Activated T-helper 1 cell treated with anti-CD3 and anti-CD28 coated beads, Interleukin-12 subunit alpha, Interleukin-12 subunit beta, Interleukin-2, Interleukin-4 antibody, amounts not matched to agents 30 ng/mL and 10 ng/mL and 1 ng/mL, durations not matched to agents 14 hours and 24 hours and 36 hours (primary cell): Measurements from ENCODE around the gene NUDT16L1. TPM values are rescaled to one million over a fixed set of nuclear protein-coding genes. Genes with fewer than 3 reads are reported as not detected.

Experiments used
- DNase-seq: peaks from one replicate; pipeline ENCODE4 v3.0.0; 2021; ENCODE audit warnings: low spot score
- H3K27ac Mint-ChIP-seq: one replicate; pipeline ENCODE4 v1.8.0; 2021; ENCODE audit warnings: mild to moderate bottlenecking, mixed read lengths
- H3K27me3 Mint-ChIP-seq: one replicate; pipeline ENCODE4 v1.8.0; 2022; ENCODE audit warnings: mild to moderate bottlenecking, moderate library complexity, mixed read lengths; ENCODE audit not compliant: insufficient read depth
- H3K36me3 Mint-ChIP-seq: one replicate; pipeline ENCODE4 v1.8.0; 2021; ENCODE audit warnings: low read depth, mixed read lengths
- H3K4me1 Mint-ChIP-seq: one replicate; pipeline ENCODE4 v1.8.0; 2021; ENCODE audit warnings: low read depth, mixed read lengths
- H3K4me3 Mint-ChIP-seq: one replicate; pipeline ENCODE4 v1.8.0; 2021; ENCODE audit warnings: mild to moderate bottlenecking, moderate library complexity, mixed read lengths
- H3K9me3 Mint-ChIP-seq: one replicate; pipeline ENCODE4 v1.8.0; 2021; ENCODE audit warnings: mixed read lengths
- intact Hi-C: fragments of 100-400 bp; cut with micrococcal nuclease; formaldehyde crosslinking; loops from one replicate; pipeline ENCODE4 v1.15.1; 2024
- total RNA-seq: library from RNA; stranded (reverse); gene quantifications from 2 replicates; pipeline ENCODE4 v1.2.3, GENCODE V29; 2022

NUDT16L1 gene
- total RNA-seq, 1 donor from 2014 or later, result 39.9 TPM

DNA sequence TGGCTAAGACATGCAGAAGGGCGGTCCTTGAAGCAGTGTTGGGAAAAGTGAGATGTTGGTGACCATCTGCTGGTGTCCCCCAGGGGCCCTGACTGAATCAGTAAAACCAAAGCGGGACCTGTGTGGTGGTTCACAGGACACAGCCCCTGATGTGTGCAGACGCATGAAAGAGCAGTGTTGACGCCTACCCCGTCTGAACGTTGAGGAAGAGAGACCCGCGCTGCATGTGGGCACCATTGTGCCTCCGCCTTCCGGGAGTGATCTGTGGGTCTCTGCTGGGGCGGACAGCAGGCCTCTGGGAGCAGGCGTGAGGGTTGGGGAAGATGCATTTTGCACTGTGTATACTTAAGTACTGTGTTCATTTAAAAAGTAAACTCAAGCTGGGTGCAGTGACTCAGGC is 37.1 kb upstream of the NUDT16L1 start:
- H3K4me3 Mint-ChIP-seq, result no peak overlapping the region
- DNase-seq, result no peak

DNA sequence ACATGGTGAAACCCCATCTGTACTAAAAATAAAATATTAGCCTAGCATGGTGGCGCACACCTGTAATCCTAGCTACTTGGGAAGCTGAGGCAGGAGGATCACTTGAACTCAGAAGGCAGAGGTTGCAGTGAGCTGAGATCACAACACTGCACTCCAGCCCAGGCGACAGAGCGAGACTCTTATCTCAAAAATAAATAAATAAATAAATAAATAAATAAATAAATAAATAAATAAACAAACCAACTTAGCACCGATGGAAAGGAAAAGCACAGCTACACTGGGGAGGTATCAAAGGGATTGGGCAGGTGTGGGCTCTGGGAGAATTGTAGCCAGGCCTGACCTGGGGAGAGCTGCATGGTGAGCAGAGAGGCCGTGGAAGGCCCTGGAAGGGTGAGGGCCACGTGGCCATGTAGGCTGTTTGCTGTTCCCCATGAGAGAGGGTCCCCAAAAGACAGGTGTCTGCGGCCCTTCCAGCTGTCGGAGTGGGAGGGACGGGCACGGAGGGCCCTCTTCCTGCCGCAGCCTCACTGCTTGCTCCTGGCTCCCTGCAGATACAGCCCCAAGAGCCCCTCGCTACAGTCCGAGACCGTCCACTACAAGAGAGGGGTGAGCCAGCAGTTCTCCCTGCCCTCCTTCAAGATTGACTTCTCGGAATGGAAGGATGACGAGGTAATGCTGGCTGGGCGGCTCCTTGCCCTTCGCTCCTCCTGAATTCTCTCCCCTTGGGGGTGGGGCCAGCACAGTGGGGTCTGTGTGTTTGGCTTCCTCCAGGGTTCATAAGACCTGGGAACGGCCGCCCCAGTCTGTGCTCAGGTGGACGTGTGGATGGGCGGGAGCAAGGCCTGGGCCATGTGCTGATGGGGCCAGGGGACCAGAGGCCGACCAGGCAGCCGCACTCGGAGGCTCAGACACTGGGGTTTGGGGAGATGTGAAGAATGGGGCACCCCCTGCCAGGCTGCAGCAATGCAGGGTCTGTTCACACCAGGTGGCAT is 36.4 kb upstream of the NUDT16L1 start:
- H3K4me1 Mint-ChIP-seq, result peaks cover 19% of the 10 kb centered on the region
- H3K9me3 Mint-ChIP-seq, result no peaks in the 10 kb centered on the region
- intact Hi-C loops, result no loop called here
- no peak for DNase-seq
- H3K27me3 Mint-ChIP-seq, result no peaks in the 10 kb centered on the region
- H3K36me3 Mint-ChIP-seq, result peaks cover 9% of the 10 kb centered on the region
- no peak overlapping the region for H3K27ac Mint-ChIP-seq
- no peak overlapping the region for H3K4me3 Mint-ChIP-seq

More for the DNA sequence above, 37.1 kb upstream of the NUDT16L1 start:
- Mint-ChIP-seq H3K27me3 (no peaks in the 10 kb centered on the region), H3K9me3 (no peaks in the 10 kb centered on the region), H3K36me3 (peaks cover 13% of the 10 kb centered on the region), H3K27ac (no peak overlapping the region), H3K4me1 (peaks cover 19% of the 10 kb centered on the region)
- intact Hi-C loops, result no loop called here

DNA sequence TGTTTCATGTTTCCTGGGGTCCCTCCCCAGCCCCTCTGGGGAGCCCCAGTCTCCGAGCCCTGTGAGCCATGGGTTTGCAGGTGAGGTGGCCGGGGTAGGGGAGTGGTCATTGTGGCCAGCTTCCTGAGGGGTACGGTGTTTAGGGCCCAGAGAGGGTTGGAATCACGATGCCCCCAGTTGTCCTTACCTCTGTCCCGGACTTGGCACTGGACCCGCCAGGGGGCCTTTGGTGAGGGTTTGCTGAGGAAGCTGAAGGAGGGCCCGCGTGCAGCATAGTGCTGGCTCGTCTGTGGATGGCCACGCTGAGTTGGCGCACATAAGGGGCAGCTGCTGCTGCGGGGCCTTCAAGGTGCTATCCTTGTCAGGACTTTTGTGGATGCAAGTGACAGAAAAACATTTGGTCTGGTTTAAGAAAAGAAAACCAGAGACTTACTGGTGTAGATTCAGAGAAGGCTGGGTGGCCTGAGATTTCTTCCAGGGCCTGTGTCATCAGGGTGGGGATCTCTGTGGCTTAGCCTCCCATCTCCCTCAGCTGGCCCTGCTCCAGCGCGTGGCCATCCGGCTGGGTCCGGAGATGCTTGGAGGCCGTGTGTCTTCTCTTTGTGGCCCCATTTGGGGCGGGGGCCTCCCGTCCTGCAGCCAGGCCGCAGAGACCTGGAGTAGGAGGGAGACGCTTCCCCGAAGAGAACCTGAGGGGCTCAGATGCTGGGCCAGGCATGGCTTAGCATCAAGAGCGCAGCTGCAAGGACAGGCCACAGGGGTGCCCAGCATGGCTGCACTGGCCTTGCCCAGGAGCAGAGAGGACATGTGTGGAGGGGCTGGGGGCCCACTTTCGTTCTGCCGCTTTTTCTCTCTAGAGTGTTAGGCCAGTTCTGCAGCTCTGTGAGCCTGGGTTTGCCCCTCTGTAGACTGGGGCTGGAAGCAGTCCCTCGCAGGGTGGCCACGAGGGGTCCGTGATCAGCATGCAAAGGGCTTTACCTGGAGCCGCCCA is 33.7 kb upstream of the NUDT16L1 start:
- H3K27ac Mint-ChIP-seq, result peak overlapping the region; percentile 88
- peaks cover 11% of the 10 kb centered on the region for H3K36me3 Mint-ChIP-seq
- no peak for DNase-seq
- no peaks in the 10 kb centered on the region for H3K9me3 Mint-ChIP-seq
- H3K4me3 Mint-ChIP-seq, result peak overlapping the region; percentile 35
- H3K4me1 Mint-ChIP-seq, result peaks cover 40% of the 10 kb centered on the region
- H3K27me3 Mint-ChIP-seq, result no peaks in the 10 kb centered on the region
- intact Hi-C loops, result loop anchor here (1.0 to 2.0 kb wide), 4 partner anchors 10 to 45 kb away; partner anchors contain the start of genes MGRN1 and UBALD1

DNA sequence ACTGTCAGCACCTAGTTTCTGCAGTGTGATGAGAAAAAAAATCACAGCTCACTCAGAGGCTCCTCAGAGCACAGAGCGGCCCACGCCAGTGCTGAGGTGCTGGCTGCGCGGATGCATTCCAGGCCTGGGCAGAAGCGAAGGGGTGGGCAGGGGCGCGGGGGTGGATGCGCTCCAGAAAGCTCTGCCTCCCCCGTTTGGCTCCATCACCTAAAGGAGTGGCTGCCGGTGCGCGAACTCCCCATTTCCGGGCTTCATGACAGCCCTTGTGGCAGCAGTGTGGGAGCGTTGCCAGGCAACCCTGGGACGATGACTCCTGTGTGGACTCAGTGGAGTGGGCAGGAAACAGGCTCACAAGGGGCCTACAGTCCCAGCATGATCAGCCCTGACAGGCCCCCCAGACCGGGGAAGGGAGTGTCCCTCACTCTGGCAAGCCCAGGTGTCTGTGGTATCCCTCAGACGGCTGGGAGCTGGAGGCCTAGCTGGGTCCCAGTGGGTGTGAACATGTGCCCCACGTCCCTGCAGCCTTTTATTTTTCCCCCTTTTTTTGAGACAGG is 32.8 kb upstream of the NUDT16L1 start:
- no peaks in the 10 kb centered on the region for H3K27me3 Mint-ChIP-seq
- H3K27ac Mint-ChIP-seq, result peak overlapping the region; percentile 88
- no peaks in the 10 kb centered on the region for H3K9me3 Mint-ChIP-seq
- intact Hi-C loops, result loop anchor here (1.0 to 2.0 kb wide), 4 partner anchors 9 to 46 kb away; partner anchors contain the start of genes MGRN1 and UBALD1
- peaks cover 44% of the 10 kb centered on the region for H3K4me1 Mint-ChIP-seq
- peak; percentile 60 for DNase-seq
- peak overlapping the region; percentile 54 for H3K4me3 Mint-ChIP-seq
- H3K36me3 Mint-ChIP-seq, result peaks cover 12% of the 10 kb centered on the region

DNA sequence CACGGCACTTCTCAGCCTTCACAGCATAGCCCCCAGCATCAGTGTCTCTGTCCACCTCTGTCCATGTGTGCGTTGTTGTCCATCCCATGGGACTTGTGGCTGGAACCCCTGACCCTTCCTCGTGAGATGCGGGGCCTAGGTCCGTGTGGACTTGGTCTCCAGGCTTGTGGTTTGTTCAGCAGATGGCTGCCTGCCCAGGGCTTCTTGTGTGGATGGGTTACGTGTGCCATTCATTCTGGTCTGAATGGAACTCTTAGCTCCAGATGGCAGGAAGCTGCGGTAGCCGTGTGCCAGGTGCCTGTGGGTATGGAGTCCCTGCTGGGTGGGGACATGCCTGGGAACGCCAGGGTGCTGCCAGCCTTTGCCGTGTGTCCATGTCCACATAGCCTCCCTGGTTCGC is 31.7 kb upstream of the NUDT16L1 start:
- H3K9me3 Mint-ChIP-seq, result no peaks in the 10 kb centered on the region
- peaks cover 44% of the 10 kb centered on the region for H3K4me1 Mint-ChIP-seq
- H3K27me3 Mint-ChIP-seq, result no peaks in the 10 kb centered on the region
- intact Hi-C loops, result loop anchor here (2.0 kb wide), 1 partner anchor 15 kb away; no protein-coding TSS in a partner anchor
- no peak for DNase-seq
- H3K27ac Mint-ChIP-seq, result peak overlapping the region; percentile 52
- peaks cover 8% of the 10 kb centered on the region for H3K36me3 Mint-ChIP-seq
- H3K4me3 Mint-ChIP-seq, result no peak overlapping the region

DNA sequence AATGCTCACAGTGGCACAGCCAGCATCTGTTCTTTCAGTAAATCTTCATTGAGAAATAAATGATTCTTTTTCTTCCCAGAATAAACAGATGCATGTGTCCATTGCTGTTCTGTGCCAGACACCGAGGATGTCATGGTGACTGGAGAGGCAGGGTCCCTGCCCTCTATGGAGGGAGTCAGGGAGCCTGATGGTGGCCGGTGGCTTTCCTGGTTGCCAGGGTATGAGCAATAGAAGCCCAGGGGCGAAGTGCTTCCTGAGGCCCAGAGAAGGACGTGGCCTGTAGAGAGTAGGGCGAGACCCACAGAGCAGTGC is 29.9 kb upstream of the NUDT16L1 start:
- Mint-ChIP-seq H3K4me1 (peaks cover 44% of the 10 kb centered on the region), H3K27ac (peak overlapping the region; percentile 92), H3K27me3 (no peaks in the 10 kb centered on the region), H3K36me3 (peaks cover 11% of the 10 kb centered on the region), H3K4me3 (peak overlapping the region; percentile 61), H3K9me3 (no peaks in the 10 kb centered on the region)
- intact Hi-C loops, result no loop called here
- no peak for DNase-seq

DNA sequence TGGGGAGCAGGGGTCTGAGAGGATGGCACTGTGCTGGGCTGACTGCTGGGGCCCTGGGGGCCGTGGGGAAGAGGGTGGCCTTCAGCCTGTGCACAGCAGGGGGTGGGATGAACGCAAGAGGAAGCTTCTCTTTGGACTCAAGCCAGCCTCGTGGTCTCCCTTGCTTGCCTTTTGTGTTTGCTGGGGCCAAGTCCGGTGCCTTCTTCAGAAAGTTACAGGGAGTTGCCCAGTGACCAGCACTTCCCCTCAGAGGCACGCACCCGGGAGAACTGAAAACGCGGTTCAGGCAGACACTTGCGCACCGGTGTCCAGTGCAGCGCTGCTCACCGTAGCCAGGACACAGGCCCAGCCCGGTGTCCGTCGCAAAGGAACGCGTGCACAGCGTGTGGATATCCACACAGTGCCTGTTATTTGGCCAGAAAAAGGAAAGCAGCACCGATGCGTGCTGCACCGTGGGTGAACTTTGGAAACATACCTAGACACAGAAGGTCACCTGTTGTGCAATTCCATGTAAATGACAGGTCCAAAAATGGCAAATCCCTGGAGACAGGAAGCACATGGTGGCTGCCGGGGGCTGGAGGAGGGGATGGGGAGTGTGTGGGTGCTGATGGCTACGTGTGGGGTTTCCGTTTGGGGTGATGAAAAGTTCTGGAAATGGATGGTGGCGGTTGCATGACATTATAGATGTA is 29.4 kb upstream of the NUDT16L1 start:
- peaks cover 44% of the 10 kb centered on the region for H3K4me1 Mint-ChIP-seq
- intact Hi-C loops, result no loop called here
- H3K27me3 Mint-ChIP-seq, result no peaks in the 10 kb centered on the region
- peak overlapping the region; percentile 62 for H3K4me3 Mint-ChIP-seq
- H3K36me3 Mint-ChIP-seq, result peaks cover 11% of the 10 kb centered on the region
- H3K27ac Mint-ChIP-seq, result peak overlapping the region; percentile 92
- no peaks in the 10 kb centered on the region for H3K9me3 Mint-ChIP-seq
- no peak for DNase-seq

DNA sequence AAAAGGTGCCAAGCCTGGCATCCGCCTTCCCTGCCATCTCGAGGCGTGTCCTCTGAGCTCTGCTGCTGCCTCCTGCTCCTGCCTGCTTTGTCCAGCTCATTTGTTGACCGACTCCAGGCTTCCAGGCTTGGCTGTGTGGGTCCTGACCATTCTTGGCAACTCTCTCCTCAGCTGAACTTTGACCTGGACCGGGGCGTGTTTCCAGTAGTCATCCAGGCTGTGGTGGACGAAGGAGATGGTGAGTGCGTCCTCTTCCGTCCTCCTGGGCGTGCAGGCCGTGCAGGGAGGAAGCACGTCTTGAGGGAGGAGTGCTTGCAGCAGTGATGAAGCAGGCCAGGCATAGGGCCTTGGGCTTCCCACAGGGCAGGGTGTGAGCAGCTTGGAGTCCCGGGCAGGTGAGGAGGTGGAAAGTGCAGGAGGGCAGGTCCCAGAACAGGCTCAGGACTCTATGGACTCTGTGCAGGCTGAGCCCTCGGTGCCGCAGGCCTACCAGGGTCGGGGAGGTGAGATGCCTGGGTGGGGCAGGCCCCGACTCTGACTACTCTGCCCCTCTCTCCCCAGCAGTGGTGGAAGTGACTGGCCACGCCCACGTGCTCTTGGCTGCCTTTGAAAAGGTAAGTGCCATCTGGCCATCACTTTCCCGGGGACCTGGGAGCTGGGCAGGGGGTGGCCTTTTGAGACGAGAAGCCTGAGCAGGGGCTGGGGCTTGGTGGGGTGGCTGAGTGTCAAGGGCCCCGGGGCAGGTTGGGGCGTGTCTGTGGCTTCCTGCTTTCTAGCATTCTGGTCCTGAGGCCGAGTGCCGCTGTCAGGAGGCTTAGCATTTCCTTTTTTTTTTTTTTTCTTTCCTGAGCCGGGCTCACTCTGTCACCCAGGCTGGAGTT is 28.6 kb upstream of the NUDT16L1 start:
- DNase-seq, result peak; percentile 68
- peaks cover 15% of the 10 kb centered on the region for H3K36me3 Mint-ChIP-seq
- no peaks in the 10 kb centered on the region for H3K9me3 Mint-ChIP-seq
- peak overlapping the region; percentile 62 for H3K4me3 Mint-ChIP-seq
- no peaks in the 10 kb centered on the region for H3K27me3 Mint-ChIP-seq
- peaks cover 39% of the 10 kb centered on the region for H3K4me1 Mint-ChIP-seq
- intact Hi-C loops, result loop anchor here (1.0 kb wide), 1 partner anchor 12 kb away; no protein-coding TSS in a partner anchor
- peak overlapping the region; percentile 92 for H3K27ac Mint-ChIP-seq

DNA sequence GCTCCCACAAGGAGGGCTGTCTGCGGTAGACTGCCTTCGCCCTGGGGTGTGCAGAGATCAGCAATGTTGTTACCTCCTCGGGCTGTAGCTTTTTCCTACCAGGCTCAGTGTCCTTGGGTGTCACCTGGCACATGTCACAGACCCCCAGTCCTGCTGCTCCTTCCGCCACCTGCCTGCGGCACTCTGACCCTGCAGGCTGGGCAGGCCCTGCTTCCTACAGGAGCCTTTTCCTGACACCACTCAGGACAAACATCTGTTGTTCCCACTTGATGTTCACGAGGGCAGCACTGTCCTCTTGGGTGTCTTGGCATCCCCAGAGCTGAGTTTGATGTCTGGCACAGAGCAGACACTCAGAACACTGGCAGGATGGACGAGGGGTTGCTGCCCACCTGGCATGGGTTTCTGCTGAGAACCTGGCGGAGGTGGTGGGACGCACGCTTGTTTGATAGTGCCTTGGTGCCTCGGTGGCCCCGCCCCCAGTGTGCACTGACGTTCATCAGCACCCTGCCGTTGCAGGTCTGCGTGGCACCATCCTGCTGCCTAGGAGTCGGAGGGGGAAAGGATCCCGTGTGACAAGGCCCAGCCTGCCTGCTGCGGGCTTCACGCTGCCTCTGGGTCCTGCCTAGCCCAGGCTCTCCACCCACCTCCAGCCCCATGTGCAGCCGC is 26.7 kb upstream of the NUDT16L1 start:
- H3K27ac Mint-ChIP-seq, result no peak overlapping the region
- H3K4me3 Mint-ChIP-seq, result no peak overlapping the region

DNA sequence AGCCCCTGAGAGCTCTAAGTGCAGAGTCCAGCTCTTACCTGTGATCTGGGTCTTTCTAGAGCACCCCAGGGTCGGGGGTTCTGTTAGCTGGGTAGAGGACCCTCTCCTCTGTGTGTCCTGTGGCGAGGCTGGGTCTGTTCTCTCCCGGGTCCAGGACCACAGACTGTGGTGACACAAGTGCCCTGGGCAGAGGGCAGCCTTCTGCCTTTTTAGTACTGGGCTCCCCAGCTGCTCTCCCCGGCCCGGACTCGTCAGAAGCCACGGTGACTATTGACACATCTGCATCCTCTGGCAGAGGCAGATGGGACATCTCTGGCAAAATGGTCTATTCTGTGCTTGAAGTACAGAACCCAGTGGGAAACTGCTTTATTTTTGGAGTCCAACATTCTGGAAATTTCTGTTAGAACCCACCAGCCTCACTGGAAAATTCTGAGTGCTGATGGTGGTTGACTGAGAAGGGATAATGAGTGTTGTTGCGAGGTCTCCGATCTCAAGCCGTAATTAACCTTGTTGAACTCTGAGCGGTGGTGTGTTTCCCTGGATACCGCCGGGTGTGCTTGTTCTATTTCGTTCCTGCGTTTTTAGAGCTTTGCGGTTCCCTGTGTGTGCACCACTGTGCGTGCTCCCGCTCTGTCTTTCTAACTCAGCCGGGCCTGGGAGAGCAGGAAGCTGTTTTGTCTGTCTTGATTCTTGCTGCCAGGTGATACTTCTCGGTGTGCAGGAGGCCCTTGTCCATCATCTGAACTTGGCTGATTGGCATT is 26.0 kb upstream of the NUDT16L1 start:
- Mint-ChIP-seq H3K27me3 (no peaks in the 10 kb centered on the region), H3K4me3 (no peak overlapping the region), H3K4me1 (peaks cover 24% of the 10 kb centered on the region), H3K9me3 (no peaks in the 10 kb centered on the region), H3K36me3 (peaks cover 17% of the 10 kb centered on the region), H3K27ac (no peak overlapping the region)
- DNase-seq, result no peak
- intact Hi-C loops, result no loop called here

More for the DNA sequence above, 26.7 kb upstream of the NUDT16L1 start:
- Mint-ChIP-seq H3K4me1 (peaks cover 25% of the 10 kb centered on the region), H3K36me3 (peaks cover 15% of the 10 kb centered on the region), H3K27me3 (no peaks in the 10 kb centered on the region), H3K9me3 (no peaks in the 10 kb centered on the region)
- intact Hi-C loops, result no loop called here
- DNase-seq, result no peak
